Kidney epithelial cell (primary cell): ENCODE measurements around the gene PDE11A. TPM values are rescaled to one million over a fixed set of nuclear protein-coding genes. Genes with fewer than 3 reads are reported as not detected.

Source experiments
- DNase-seq: peaks from one replicate; pipeline ENCODE4 v3.0.0-alpha.2; 2010; ENCODE audit warnings: low read depth
- H3K27me3 ChIP-seq: 2 replicates; pipeline ENCODE4 v1.6.0; 2011; ENCODE audit warnings: low read length; ENCODE audit not compliant: control insufficient read depth, insufficient read depth
- H3K36me3 ChIP-seq: 2 replicates; pipeline ENCODE4 v1.5.1; 2011; ENCODE audit warnings: low read length; ENCODE audit not compliant: control insufficient read depth, insufficient read depth
- H3K4me3 ChIP-seq: 2 replicates; pipeline ENCODE4 v1.5.1; 2011; ENCODE audit warnings: low read depth, mild to moderate bottlenecking, control low read depth, low read length
- CTCF ChIP-seq: IDR thresholded peaks from 2 replicates; pipeline ENCODE4 v1.5.1; 2011; ENCODE audit warnings: mild to moderate bottlenecking, moderate library complexity, low read length, control low read depth, inconsistent platforms; ENCODE audit not compliant: insufficient read depth, poor library complexity, severe bottlenecking
- total RNA-seq: library from RNA; depleted of rRNA; stranded (reverse); fragments of >200 nt; gene quantifications from 2 replicates; pipeline ENCODE4 v1.2.3, GENCODE V29; 2015

PDE11A gene
- total RNA-seq, 1 donor from 2014 or later, result 0.13 TPM

- TF ChIP-seq CTCF, result no peak
- H3K27me3 ChIP-seq, result no peaks in the 10 kb centered on the region
- H3K4me3 ChIP-seq, result no peak overlapping the region
- no peak for DNase-seq
- no peaks in the 10 kb centered on the region for H3K36me3 ChIP-seq
These were observed 360.9 kb downstream of the PDE11A start for GRCh38 chr2:177711483-177712265.

GRCh38 chr2:177710889-177711288, 361.7 kb downstream of the PDE11A start:
- no peak for TF ChIP-seq CTCF
- no peak overlapping the region for H3K4me3 ChIP-seq
- DNase-seq, result no peak
- no peaks in the 10 kb centered on the region for H3K27me3 ChIP-seq
- no peaks in the 10 kb centered on the region for H3K36me3 ChIP-seq

- Histone ChIP-seq H3K27me3 (no peaks in the 10 kb centered on the region), H3K36me3 (no peaks in the 10 kb centered on the region), H3K4me3 (no peak overlapping the region)
- no peak for TF ChIP-seq CTCF
- DNase-seq, result no peak
These were observed 362.6 kb downstream of the PDE11A start for GRCh38 chr2:177709986-177710401.

GRCh38 chr2:177708660-177709444, 363.7 kb downstream of the PDE11A start:
- Histone ChIP-seq H3K36me3 (no peaks in the 10 kb centered on the region), H3K27me3 (no peaks in the 10 kb centered on the region), H3K4me3 (no peak overlapping the region)
- no peak for DNase-seq
- TF ChIP-seq CTCF, result no peak

GRCh38 chr2:177708106-177708505, 364.5 kb downstream of the PDE11A start:
- Histone ChIP-seq H3K36me3 (no peaks in the 10 kb centered on the region), H3K27me3 (no peaks in the 10 kb centered on the region), H3K4me3 (no peak overlapping the region)
- DNase-seq, result no peak
- no peak for TF ChIP-seq CTCF
